ENCODE measurements around the gene TENM4. TPM values are rescaled to one million over a fixed set of nuclear protein-coding genes. Genes with fewer than 3 reads are reported as not detected.

The TENM4 gene
- total RNA-seq, 1 donor from 2014 or later: 50.7 TPM

DNA sequence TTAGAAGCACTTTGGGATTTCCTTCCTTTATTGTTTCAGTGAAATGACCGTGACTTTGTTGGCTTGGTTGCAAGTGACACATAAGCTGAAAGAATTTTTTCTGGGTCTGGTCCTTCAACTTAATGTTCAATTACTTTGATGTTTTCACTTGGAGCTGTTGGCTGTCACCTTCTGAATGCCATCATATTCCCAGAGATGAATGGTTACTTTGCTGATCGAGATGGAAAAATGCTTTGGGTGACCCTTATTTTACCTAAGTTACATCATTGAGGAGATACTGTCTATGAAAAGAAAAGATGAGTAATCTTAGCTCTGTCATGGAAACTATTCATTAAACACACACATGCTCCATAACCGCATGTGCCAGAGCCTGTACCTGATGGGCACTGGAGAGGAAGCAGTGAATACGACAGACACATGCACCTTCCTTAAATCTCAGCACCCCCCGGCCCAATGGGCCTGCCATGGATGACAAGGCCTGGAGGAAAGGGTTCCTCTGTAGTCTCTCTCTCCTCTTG, 76.9 kb downstream of the TENM4 start:
- Mint-ChIP-seq H3K36me3 (ENCODE audit: unreplicated experiment) (no peaks in the 10 kb centered on the region), H3K9me3 (ENCODE audit: unreplicated experiment) (no peaks in the 10 kb centered on the region), H3K4me3 (ENCODE audit: unreplicated experiment) (no peak overlapping the region), H3K27ac (ENCODE audit: unreplicated experiment) (no peak overlapping the region), H3K27me3 (ENCODE audit: unreplicated experiment) (no peaks in the 10 kb centered on the region), H3K4me1 (ENCODE audit: low read depth, unreplicated experiment) (peaks cover 18% of the 10 kb centered on the region)
- TF ChIP-seq, protein P1, sequence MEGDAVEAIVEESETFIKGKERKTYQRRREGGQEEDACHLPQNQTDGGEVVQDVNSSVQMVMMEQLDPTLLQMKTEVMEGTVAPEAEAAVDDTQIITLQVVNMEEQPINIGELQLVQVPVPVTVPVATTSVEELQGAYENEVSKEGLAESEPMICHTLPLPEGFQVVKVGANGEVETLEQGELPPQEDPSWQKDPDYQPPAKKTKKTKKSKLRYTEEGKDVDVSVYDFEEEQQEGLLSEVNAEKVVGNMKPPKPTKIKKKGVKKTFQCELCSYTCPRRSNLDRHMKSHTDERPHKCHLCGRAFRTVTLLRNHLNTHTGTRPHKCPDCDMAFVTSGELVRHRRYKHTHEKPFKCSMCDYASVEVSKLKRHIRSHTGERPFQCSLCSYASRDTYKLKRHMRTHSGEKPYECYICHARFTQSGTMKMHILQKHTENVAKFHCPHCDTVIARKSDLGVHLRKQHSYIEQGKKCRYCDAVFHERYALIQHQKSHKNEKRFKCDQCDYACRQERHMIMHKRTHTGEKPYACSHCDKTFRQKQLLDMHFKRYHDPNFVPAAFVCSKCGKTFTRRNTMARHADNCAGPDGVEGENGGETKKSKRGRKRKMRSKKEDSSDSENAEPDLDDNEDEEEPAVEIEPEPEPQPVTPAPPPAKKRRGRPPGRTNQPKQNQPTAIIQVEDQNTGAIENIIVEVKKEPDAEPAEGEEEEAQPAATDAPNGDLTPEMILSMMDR (IDR thresholded peaks at IDR 0.05; ENCODE audit: partially characterized antibody, unreplicated experiment): no peak
- DNase-seq: no peak

DNA sequence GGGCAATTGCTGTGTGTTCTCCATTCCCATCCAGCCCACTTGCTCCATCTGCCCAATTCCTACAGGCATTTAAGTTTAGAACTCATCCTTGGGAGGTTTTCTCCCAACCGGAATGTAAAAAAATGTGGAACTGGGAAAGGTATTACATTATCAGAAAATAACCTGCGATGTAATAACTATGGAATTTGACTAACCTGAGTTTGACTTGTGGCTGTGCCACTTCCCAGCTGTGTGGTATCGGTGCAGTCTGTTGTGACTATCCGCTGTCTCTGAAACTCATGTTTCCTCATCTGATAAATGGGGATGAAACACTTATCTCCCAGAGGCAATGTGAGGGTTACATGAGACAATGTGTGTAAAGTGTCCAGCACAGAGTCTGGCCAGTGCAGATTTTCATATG, 77.6 kb downstream of the TENM4 start:
- H3K36me3 Mint-ChIP-seq (ENCODE audit: unreplicated experiment): no peaks in the 10 kb centered on the region
- no peaks in the 10 kb centered on the region for H3K9me3 Mint-ChIP-seq (ENCODE audit: unreplicated experiment)
- DNase-seq: no peak
- no peak overlapping the region for H3K27ac Mint-ChIP-seq (ENCODE audit: unreplicated experiment)
- H3K4me3 Mint-ChIP-seq (ENCODE audit: unreplicated experiment): no peak overlapping the region
- H3K27me3 Mint-ChIP-seq (ENCODE audit: unreplicated experiment): no peaks in the 10 kb centered on the region
- TF ChIP-seq, protein P1 (IDR thresholded peaks at IDR 0.05; ENCODE audit: partially characterized antibody, unreplicated experiment): no peak
- peaks cover 17% of the 10 kb centered on the region for H3K4me1 Mint-ChIP-seq (ENCODE audit: low read depth, unreplicated experiment)

DNA sequence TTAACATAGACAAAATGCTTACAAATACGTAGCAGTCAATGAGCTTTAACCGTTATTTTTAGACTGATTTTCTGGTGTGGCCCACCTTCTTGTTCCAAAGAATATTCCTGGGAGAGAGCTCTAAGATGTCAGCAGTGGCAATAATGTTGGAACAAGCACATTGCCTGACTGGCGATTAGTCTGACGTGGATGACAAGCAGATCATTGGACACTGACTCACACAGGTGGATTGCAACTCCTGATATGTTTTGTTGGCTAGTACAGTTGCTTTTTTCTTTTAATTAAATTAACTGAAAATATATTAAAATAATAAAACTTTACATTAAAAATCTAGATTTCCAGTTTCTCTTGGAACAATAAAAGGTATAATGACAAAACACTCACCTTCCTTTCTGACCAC, 78.0 kb downstream of the TENM4 start:
- H3K27ac Mint-ChIP-seq (ENCODE audit: unreplicated experiment): no peak overlapping the region
- no peaks in the 10 kb centered on the region for H3K9me3 Mint-ChIP-seq (ENCODE audit: unreplicated experiment)
- no peaks in the 10 kb centered on the region for H3K27me3 Mint-ChIP-seq (ENCODE audit: unreplicated experiment)
- TF ChIP-seq, protein P1 (IDR thresholded peaks at IDR 0.05; ENCODE audit: partially characterized antibody, unreplicated experiment): no peak
- no peaks in the 10 kb centered on the region for H3K36me3 Mint-ChIP-seq (ENCODE audit: unreplicated experiment)
- peaks cover 17% of the 10 kb centered on the region for H3K4me1 Mint-ChIP-seq (ENCODE audit: low read depth, unreplicated experiment)
- no peak overlapping the region for H3K4me3 Mint-ChIP-seq (ENCODE audit: unreplicated experiment)
- no peak for DNase-seq

DNA sequence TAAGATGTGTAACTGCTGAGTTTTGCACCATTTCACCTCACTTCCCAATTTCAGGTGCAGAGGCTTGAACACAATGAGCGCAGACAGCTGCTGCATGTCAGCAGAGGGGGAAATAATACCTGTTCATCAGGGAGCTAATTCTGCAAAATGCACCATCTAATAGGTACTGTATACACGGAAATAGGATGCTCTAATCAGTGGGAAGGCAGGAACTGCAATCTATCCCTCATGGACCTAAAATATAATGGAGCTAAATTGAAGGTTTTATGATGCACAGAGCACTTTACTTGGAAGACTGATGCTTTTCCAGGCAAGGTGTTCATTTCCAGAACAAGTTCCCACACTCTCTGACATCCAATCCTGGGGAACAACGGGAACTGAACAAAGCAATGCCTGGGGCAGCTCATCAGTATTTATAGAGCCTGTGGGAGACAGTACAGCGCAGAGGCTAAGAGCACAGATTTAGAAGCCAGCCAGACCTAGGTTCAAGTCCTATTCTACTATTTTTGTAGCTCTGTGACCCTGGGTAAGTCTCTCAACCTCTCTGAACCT, 78.5 kb downstream of the TENM4 start:
- Mint-ChIP-seq H3K9me3 (ENCODE audit: unreplicated experiment) (no peaks in the 10 kb centered on the region), H3K4me3 (ENCODE audit: unreplicated experiment) (no peak overlapping the region), H3K36me3 (ENCODE audit: unreplicated experiment) (no peaks in the 10 kb centered on the region), H3K27me3 (ENCODE audit: unreplicated experiment) (no peaks in the 10 kb centered on the region), H3K27ac (ENCODE audit: unreplicated experiment) (no peak overlapping the region), H3K4me1 (ENCODE audit: low read depth, unreplicated experiment) (peaks cover 17% of the 10 kb centered on the region)
- TF ChIP-seq, protein P1 (IDR thresholded peaks at IDR 0.05; ENCODE audit: partially characterized antibody, unreplicated experiment): no peak
- DNase-seq: no peak

DNA sequence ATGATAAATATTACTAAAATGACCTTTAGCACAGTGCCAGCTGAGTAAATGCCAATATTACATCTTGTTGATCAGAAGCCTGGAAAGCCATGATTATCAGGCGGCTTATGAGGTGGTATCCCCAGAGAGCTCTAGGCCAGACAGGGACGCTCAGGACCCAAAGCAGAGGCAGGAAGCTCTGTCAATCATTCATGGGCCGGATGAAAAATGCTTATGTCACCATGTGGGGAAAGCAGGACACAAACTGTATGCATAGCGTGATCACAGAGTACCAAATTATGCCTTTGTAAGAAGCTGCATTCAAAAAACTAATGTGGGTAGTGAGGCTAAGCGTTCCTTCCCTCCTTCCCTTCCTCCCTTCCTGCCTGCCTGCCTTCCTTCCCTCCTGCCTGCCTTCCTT, 82.6 kb downstream of the TENM4 start:
- no peak overlapping the region for H3K27ac Mint-ChIP-seq (ENCODE audit: unreplicated experiment)
- no peaks in the 10 kb centered on the region for H3K27me3 Mint-ChIP-seq (ENCODE audit: unreplicated experiment)
- no peak for DNase-seq
- H3K4me1 Mint-ChIP-seq (ENCODE audit: low read depth, unreplicated experiment): peaks cover 21% of the 10 kb centered on the region
- no peaks in the 10 kb centered on the region for H3K9me3 Mint-ChIP-seq (ENCODE audit: unreplicated experiment)
- TF ChIP-seq, protein P1 (IDR thresholded peaks at IDR 0.05; ENCODE audit: partially characterized antibody, unreplicated experiment): no peak
- H3K36me3 Mint-ChIP-seq (ENCODE audit: unreplicated experiment): no peaks in the 10 kb centered on the region
- no peak overlapping the region for H3K4me3 Mint-ChIP-seq (ENCODE audit: unreplicated experiment)
